Measurements from ENCODE around the gene SCAPER.

DNA sequence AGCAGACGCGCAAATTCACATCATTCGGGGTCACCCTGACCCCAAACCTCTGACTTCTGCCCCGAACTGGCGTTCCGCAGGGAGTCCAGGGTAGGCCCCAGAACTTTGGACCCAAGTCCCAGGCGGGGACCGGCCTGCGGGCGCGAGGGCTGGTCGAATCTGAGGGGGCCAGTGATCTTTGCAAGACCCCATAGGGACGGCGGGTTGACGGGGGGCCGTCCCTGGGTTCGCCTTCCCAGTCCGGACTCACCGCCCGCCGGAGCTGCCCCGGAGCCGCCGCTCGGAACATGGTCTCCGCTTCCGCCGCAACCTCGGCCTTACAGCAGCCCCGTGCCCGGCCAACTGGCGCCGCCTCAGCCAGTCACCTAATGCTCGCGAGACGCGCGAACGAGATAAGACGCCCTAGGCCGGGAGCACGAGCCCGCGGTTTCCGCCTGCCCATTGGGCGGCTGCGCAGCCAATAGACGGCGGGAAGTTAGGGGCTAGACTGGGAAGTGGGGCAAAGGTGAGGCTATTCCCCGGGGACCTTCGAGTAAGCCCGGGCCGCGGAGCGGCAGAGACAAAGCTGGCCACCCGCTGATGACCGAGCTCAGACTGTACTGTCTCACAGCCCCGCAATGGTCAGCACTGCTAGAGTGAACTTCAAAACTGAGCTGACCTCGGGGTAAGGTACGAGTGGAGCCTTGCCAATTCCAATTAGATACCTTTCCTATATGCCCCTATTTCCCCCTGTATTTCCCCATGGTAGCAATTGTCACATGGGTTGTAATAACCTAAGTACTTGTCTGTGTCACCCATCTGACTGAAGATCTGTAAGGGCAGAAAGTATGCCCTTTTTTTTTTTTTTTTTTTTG is 593.8 kb downstream of the SCAPER start, which contains the start of gene ETFA:
- TF ChIP-seq, protein P1, sequence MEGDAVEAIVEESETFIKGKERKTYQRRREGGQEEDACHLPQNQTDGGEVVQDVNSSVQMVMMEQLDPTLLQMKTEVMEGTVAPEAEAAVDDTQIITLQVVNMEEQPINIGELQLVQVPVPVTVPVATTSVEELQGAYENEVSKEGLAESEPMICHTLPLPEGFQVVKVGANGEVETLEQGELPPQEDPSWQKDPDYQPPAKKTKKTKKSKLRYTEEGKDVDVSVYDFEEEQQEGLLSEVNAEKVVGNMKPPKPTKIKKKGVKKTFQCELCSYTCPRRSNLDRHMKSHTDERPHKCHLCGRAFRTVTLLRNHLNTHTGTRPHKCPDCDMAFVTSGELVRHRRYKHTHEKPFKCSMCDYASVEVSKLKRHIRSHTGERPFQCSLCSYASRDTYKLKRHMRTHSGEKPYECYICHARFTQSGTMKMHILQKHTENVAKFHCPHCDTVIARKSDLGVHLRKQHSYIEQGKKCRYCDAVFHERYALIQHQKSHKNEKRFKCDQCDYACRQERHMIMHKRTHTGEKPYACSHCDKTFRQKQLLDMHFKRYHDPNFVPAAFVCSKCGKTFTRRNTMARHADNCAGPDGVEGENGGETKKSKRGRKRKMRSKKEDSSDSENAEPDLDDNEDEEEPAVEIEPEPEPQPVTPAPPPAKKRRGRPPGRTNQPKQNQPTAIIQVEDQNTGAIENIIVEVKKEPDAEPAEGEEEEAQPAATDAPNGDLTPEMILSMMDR (IDR thresholded peaks at IDR 0.05; ENCODE audit: low read depth, low read length, missing input control) = no peak
- TF ChIP-seq, protein P2, sequence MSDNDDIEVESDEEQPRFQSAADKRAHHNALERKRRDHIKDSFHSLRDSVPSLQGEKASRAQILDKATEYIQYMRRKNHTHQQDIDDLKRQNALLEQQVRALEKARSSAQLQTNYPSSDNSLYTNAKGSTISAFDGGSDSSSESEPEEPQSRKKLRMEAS (IDR thresholded peaks at IDR 0.05) = peak; percentile 85
- TF ChIP-seq, protein P3, sequence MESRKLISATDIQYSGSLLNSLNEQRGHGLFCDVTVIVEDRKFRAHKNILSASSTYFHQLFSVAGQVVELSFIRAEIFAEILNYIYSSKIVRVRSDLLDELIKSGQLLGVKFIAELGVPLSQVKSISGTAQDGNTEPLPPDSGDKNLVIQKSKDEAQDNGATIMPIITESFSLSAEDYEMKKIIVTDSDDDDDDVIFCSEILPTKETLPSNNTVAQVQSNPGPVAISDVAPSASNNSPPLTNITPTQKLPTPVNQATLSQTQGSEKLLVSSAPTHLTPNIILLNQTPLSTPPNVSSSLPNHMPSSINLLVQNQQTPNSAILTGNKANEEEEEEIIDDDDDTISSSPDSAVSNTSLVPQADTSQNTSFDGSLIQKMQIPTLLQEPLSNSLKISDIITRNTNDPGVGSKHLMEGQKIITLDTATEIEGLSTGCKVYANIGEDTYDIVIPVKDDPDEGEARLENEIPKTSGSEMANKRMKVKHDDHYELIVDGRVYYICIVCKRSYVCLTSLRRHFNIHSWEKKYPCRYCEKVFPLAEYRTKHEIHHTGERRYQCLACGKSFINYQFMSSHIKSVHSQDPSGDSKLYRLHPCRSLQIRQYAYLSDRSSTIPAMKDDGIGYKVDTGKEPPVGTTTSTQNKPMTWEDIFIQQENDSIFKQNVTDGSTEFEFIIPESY (IDR thresholded peaks at IDR 0.05) = peak; percentile 99
- TF ChIP-seq SP1 (IDR thresholded peaks at IDR 0.05) (peak; percentile 96), HNF4A (conservative IDR thresholded peaks at IDR 0.05) (peak; percentile 96), RAD21 (IDR thresholded peaks at IDR 0.05) (peak in 1 of 2 donors; percentile 12), YY1 (IDR thresholded peaks at IDR 0.05) (peak; percentile 81), TAF1 (conservative IDR thresholded peaks at IDR 0.05) (peak; percentile 85)
- TF ChIP-seq, protein P4, sequence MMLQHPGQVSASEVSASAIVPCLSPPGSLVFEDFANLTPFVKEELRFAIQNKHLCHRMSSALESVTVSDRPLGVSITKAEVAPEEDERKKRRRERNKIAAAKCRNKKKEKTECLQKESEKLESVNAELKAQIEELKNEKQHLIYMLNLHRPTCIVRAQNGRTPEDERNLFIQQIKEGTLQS (IDR thresholded peaks at IDR 0.05) = no peak
- TF ChIP-seq, protein P5, sequence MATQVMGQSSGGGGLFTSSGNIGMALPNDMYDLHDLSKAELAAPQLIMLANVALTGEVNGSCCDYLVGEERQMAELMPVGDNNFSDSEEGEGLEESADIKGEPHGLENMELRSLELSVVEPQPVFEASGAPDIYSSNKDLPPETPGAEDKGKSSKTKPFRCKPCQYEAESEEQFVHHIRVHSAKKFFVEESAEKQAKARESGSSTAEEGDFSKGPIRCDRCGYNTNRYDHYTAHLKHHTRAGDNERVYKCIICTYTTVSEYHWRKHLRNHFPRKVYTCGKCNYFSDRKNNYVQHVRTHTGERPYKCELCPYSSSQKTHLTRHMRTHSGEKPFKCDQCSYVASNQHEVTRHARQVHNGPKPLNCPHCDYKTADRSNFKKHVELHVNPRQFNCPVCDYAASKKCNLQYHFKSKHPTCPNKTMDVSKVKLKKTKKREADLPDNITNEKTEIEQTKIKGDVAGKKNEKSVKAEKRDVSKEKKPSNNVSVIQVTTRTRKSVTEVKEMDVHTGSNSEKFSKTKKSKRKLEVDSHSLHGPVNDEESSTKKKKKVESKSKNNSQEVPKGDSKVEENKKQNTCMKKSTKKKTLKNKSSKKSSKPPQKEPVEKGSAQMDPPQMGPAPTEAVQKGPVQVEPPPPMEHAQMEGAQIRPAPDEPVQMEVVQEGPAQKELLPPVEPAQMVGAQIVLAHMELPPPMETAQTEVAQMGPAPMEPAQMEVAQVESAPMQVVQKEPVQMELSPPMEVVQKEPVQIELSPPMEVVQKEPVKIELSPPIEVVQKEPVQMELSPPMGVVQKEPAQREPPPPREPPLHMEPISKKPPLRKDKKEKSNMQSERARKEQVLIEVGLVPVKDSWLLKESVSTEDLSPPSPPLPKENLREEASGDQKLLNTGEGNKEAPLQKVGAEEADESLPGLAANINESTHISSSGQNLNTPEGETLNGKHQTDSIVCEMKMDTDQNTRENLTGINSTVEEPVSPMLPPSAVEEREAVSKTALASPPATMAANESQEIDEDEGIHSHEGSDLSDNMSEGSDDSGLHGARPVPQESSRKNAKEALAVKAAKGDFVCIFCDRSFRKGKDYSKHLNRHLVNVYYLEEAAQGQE (IDR thresholded peaks at IDR 0.05) = peak; percentile 82
